Activated naive CD8-positive, alpha-beta T cell (primary cell): ENCODE data around the gene NAA20.

Experiments
- H3K27ac Mint-ChIP-seq: one replicate; pipeline ENCODE4 v1.8.0; 2021; ENCODE audit warnings: mixed read lengths
- H3K27me3 Mint-ChIP-seq: one replicate; pipeline ENCODE4 v1.8.0; 2021; ENCODE audit warnings: mixed read lengths
- H3K36me3 Mint-ChIP-seq: one replicate; pipeline ENCODE4 v1.8.0; 2021; ENCODE audit warnings: mixed read lengths
- H3K4me1 Mint-ChIP-seq: one replicate; pipeline ENCODE4 v1.8.0; 2021; ENCODE audit warnings: low read depth, mixed read lengths
- H3K4me3 Mint-ChIP-seq: one replicate; pipeline ENCODE4 v1.8.0; 2021; ENCODE audit warnings: mild to moderate bottlenecking, mixed read lengths
- H3K9me3 Mint-ChIP-seq: one replicate; pipeline ENCODE4 v1.8.0; 2021; ENCODE audit warnings: low read depth, mixed read lengths

The NAA20 gene

GRCh38 chr20:20022498-20022897 lies 5.3 kb downstream of the NAA20 start:
- Mint-ChIP-seq H3K9me3 (no peaks in the 10 kb centered on the region), H3K27me3 (no peaks in the 10 kb centered on the region), H3K27ac (peak overlapping the region; percentile 28), H3K4me1 (peaks cover 54% of the 10 kb centered on the region), H3K36me3 (peaks cover 7% of the 10 kb centered on the region), H3K4me3 (no peak overlapping the region)

- Mint-ChIP-seq H3K27ac (peak overlapping the region; percentile 64), H3K4me3 (no peak overlapping the region), H3K4me1 (peaks cover 47% of the 10 kb centered on the region), H3K36me3 (peaks cover 4% of the 10 kb centered on the region), H3K27me3 (no peaks in the 10 kb centered on the region), H3K9me3 (no peaks in the 10 kb centered on the region)
Observed at GRCh38 chr20:20023395-20023794, 6.2 kb downstream of the NAA20 start.

- no peaks in the 10 kb centered on the region for H3K27me3 Mint-ChIP-seq
- H3K4me3 Mint-ChIP-seq, result no peak overlapping the region
- peak overlapping the region; percentile 61 for H3K27ac Mint-ChIP-seq
- peaks cover 34% of the 10 kb centered on the region for H3K4me1 Mint-ChIP-seq
- no peaks in the 10 kb centered on the region for H3K9me3 Mint-ChIP-seq
- H3K36me3 Mint-ChIP-seq, result peaks cover 6% of the 10 kb centered on the region
Observed at GRCh38 chr20:20024942-20025341, 7.8 kb downstream of the NAA20 start.

DNA sequence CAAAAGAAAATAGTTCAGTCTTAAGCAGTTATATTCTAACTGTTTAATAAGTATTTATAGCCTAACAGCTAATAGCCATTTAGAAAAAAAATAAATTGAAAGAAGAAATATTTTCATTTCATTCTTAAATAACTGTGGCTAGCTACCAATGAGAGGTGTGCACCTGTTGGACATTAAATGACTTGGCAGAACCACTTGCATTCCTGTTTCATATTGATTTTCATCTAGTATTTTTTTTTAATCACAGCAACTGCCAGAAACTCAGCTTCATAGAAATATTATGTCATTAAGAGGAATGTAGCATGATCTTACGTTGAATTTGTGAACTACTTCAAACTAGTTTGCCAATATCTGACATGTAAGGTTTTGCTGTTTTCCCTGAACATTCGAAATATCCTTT lies 10.1 kb downstream of the NAA20 start:
- Mint-ChIP-seq H3K9me3 (no peaks in the 10 kb centered on the region), H3K4me3 (no peak overlapping the region), H3K27ac (no peak overlapping the region), H3K36me3 (peaks cover 2% of the 10 kb centered on the region), H3K4me1 (peaks cover 16% of the 10 kb centered on the region), H3K27me3 (no peaks in the 10 kb centered on the region)

GRCh38 chr20:20031790-20032189 lies 14.6 kb downstream of the NAA20 start:
- no peaks in the 10 kb centered on the region for H3K9me3 Mint-ChIP-seq
- H3K27ac Mint-ChIP-seq, result peak overlapping the region; percentile 8
- H3K27me3 Mint-ChIP-seq, result no peaks in the 10 kb centered on the region
- H3K4me3 Mint-ChIP-seq, result no peak overlapping the region
- H3K36me3 Mint-ChIP-seq, result peaks cover 2% of the 10 kb centered on the region
- peaks cover 6% of the 10 kb centered on the region for H3K4me1 Mint-ChIP-seq

DNA sequence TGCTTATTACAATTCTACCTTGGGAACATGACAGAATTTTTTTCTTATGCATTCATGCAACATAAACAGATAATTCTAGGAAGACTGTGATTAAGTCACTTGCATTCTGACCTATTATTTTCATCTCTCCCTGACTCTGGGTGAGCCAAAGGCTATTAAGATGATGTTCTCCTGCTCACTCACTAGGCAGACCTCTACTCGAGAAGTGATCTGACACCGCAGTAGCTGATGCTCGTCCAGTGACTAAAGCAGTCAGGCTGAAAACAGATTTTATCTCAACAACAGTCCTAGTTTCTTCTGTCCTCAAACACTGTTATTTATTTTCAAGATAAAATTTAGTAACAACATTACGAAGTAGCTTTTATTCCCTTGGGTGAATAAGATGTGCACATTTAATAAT lies 17.3 kb downstream of the NAA20 start:
- peaks cover 3% of the 10 kb centered on the region for H3K36me3 Mint-ChIP-seq
- peaks cover 4% of the 10 kb centered on the region for H3K4me1 Mint-ChIP-seq
- H3K27me3 Mint-ChIP-seq, result no peaks in the 10 kb centered on the region
- H3K4me3 Mint-ChIP-seq, result no peak overlapping the region
- H3K27ac Mint-ChIP-seq, result no peak overlapping the region
- H3K9me3 Mint-ChIP-seq, result no peaks in the 10 kb centered on the region

DNA sequence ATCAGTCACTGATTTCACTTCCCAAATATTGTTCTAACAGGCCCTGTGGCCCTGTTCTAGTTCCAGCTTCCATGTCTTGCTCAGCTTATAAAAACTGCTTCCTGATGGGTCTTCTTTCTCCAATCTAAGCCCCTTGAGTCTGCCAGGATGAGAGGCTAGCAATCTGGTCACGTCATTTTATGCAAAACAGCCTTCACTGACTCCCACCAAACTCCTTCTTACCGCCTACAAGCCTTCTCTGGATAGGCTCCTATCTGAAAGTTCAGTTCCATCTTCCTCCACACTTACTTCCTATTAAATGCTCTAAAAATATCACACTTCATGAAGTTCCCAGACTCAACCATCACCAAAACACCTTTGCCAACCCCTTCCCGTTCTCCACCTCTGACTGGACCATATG lies 19.6 kb downstream of the NAA20 start:
- no peaks in the 10 kb centered on the region for H3K9me3 Mint-ChIP-seq
- H3K27me3 Mint-ChIP-seq, result no peaks in the 10 kb centered on the region
- no peak overlapping the region for H3K27ac Mint-ChIP-seq
- H3K4me1 Mint-ChIP-seq, result no peaks in the 10 kb centered on the region
- peaks cover 3% of the 10 kb centered on the region for H3K36me3 Mint-ChIP-seq
- no peak overlapping the region for H3K4me3 Mint-ChIP-seq

DNA sequence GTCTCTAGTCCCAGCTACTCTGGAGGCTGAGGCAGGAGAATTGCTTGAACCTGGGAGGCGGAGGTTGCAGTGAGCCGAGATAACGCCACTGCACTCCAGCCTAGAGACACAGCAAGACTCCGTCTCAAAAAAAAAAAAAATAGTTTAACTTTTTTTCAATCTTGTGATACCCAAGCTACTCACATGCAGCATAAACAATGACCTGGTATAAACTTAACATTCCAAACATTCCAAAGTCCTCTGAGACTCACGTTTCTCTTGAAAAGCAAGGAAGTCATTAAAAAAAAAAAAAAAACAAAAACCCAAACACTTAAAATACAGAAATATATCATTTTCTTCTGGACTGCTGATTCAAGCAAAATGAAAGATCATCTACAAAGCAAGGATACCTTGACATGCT lies 20.8 kb downstream of the NAA20 start:
- H3K9me3 Mint-ChIP-seq, result no peaks in the 10 kb centered on the region
- no peak overlapping the region for H3K4me3 Mint-ChIP-seq
- H3K36me3 Mint-ChIP-seq, result peaks cover 5% of the 10 kb centered on the region
- H3K27me3 Mint-ChIP-seq, result no peaks in the 10 kb centered on the region
- H3K27ac Mint-ChIP-seq, result no peak overlapping the region
- H3K4me1 Mint-ChIP-seq, result no peaks in the 10 kb centered on the region

DNA sequence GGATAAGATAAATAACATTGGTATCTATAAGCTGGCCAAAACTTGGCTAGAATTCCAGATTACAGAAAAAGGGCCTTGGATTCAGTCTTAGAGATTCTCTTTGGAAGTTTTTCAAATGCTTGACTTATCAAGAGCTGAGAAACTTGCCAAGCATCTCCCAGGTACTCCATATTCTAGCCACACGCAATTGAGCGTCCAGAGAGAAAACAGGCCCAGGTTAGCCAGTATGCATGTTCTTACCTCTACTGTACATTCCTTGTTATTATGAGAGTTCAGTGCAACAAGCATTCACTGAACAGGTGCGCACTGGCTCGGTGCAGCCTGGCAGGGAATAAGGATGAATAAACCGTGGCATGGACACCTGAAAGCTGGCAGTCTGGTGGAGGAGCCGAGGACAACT lies 21.4 kb downstream of the NAA20 start:
- no peaks in the 10 kb centered on the region for H3K4me1 Mint-ChIP-seq
- no peak overlapping the region for H3K27ac Mint-ChIP-seq
- no peaks in the 10 kb centered on the region for H3K27me3 Mint-ChIP-seq
- no peak overlapping the region for H3K4me3 Mint-ChIP-seq
- peaks cover 7% of the 10 kb centered on the region for H3K36me3 Mint-ChIP-seq
- no peaks in the 10 kb centered on the region for H3K9me3 Mint-ChIP-seq

DNA sequence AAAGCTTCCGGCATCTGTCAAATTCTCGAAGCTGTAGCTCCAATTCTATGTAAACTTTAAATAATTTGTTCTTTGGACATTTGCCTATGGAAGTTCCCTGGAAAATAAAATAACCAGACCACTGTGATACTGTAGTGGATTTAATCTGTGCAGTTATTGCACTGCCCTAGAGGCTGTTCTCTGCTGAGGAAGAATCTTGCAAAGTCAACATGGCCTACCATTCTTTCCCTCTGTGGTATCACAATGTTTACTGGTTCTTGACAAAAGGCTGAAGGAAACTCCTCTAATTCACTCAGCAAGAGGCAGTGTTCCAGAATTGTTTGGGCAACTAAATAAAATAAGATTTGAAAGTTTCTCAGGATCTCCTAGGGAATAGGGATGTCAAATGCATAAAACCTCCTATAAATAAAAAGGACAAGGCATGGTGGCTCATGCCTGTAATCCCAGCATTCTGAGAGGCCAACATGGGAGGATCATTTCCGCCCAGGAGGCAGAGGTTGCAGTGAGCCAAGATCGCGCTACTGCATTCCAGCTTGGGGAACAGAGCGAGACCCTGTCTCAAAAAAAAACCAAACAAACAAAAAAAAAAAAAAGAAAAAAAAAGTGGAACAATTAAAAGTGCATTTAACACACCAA lies 22.7 kb downstream of the NAA20 start:
- Mint-ChIP-seq H3K9me3 (no peaks in the 10 kb centered on the region), H3K4me1 (peaks cover 1% of the 10 kb centered on the region), H3K4me3 (no peak overlapping the region), H3K36me3 (peaks cover 7% of the 10 kb centered on the region), H3K27ac (no peak overlapping the region), H3K27me3 (no peaks in the 10 kb centered on the region)

- H3K27ac Mint-ChIP-seq, result peak overlapping the region; percentile 99
- H3K9me3 Mint-ChIP-seq, result no peaks in the 10 kb centered on the region
- H3K36me3 Mint-ChIP-seq, result peaks cover 8% of the 10 kb centered on the region
- H3K4me1 Mint-ChIP-seq, result peaks cover 31% of the 10 kb centered on the region
- H3K4me3 Mint-ChIP-seq, result peak overlapping the region; percentile 99
- peaks cover 3% of the 10 kb centered on the region for H3K27me3 Mint-ChIP-seq
Observed at GRCh38 chr20:20051767-20052073, 34.6 kb downstream of the NAA20 start.

- H3K4me3 Mint-ChIP-seq, result peak within 1 kb of the TSS; percentile 99
- H3K36me3 Mint-ChIP-seq, result peaks cover 8% of the 10 kb centered on the region
- H3K27ac Mint-ChIP-seq, result peak within 1 kb of the TSS; percentile 99
- H3K27me3 Mint-ChIP-seq, result peaks cover 3% of the 10 kb centered on the region
- H3K9me3 Mint-ChIP-seq, result no peaks in the 10 kb centered on the region
- peaks cover 31% of the 10 kb centered on the region for H3K4me1 Mint-ChIP-seq
Observed at GRCh38 chr20:20052074-20052970, 35.2 kb downstream of the NAA20 start, which contains the start of the genes CFAP61 and CRNKL1. CFAP61 (plus strand) TSS chr20:20052532; CDS start chr20:20056654, 4,122 bp downstream. CRNKL1 (minus strand) TSS chr20:20052466; CDS start chr20:20052342, 124 bp downstream.

DNA sequence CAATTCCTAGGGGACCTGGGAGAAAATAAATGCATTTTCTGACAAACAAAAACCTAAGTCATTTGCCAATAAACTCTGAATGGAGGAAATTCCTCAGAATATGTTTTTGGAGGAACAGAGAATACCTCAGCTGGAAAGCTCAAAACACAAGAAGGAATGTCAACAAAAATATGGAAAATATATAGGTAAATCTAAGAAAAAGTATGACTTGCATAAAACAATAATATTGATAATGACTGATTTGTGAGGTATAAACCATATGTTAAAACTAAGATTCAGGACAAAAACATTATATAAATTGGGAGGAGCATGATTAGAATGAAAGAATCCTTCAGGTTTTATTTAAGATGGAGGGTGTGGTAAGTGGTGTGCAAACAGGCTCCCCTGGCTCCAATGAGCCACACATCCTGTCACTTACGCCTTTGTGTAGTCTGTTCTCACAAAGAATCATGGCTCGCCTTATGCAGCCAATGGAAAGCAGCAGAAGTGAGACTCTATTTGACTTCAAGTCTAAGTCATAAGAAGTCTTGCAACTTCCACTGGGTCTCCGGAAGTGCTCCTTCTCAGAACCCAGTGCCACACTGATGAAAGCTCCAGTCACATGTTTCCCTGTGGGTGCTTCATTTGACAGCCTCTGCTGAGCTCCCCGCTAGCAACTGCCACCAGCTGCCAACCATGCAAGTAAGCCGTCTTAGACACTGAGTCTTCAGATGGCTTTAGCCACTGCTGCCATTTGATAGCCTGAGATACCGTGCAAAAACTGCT lies 43.3 kb downstream of the NAA20 start:
- Mint-ChIP-seq H3K4me1 (no peaks in the 10 kb centered on the region), H3K36me3 (no peaks in the 10 kb centered on the region), H3K9me3 (no peaks in the 10 kb centered on the region), H3K4me3 (no peak overlapping the region), H3K27ac (no peak overlapping the region), H3K27me3 (peaks cover 19% of the 10 kb centered on the region)

- H3K4me1 Mint-ChIP-seq, result no peaks in the 10 kb centered on the region
- H3K27ac Mint-ChIP-seq, result no peak overlapping the region
- no peaks in the 10 kb centered on the region for H3K9me3 Mint-ChIP-seq
- no peaks in the 10 kb centered on the region for H3K36me3 Mint-ChIP-seq
- H3K4me3 Mint-ChIP-seq, result no peak overlapping the region
- peaks cover 18% of the 10 kb centered on the region for H3K27me3 Mint-ChIP-seq
Observed at GRCh38 chr20:20063941-20064702, 47.0 kb downstream of the NAA20 start.
